Activated CD4-positive, alpha-beta T cell treated with anti-CD3 and anti-CD28 coated beads for 48 hours (primary cell): ENCODE data around the gene TAF1.
"Not testable (repeated sequence)": the region's sequence is repeated elsewhere in the genome, so short reads cannot be mapped to it uniquely, and the experiment has no call there.

ENCODE experiments used
- DNase-seq: peaks from one replicate; pipeline ENCODE4 v3.0.0-alpha.2; 2020

Gene TAF1, protein sequence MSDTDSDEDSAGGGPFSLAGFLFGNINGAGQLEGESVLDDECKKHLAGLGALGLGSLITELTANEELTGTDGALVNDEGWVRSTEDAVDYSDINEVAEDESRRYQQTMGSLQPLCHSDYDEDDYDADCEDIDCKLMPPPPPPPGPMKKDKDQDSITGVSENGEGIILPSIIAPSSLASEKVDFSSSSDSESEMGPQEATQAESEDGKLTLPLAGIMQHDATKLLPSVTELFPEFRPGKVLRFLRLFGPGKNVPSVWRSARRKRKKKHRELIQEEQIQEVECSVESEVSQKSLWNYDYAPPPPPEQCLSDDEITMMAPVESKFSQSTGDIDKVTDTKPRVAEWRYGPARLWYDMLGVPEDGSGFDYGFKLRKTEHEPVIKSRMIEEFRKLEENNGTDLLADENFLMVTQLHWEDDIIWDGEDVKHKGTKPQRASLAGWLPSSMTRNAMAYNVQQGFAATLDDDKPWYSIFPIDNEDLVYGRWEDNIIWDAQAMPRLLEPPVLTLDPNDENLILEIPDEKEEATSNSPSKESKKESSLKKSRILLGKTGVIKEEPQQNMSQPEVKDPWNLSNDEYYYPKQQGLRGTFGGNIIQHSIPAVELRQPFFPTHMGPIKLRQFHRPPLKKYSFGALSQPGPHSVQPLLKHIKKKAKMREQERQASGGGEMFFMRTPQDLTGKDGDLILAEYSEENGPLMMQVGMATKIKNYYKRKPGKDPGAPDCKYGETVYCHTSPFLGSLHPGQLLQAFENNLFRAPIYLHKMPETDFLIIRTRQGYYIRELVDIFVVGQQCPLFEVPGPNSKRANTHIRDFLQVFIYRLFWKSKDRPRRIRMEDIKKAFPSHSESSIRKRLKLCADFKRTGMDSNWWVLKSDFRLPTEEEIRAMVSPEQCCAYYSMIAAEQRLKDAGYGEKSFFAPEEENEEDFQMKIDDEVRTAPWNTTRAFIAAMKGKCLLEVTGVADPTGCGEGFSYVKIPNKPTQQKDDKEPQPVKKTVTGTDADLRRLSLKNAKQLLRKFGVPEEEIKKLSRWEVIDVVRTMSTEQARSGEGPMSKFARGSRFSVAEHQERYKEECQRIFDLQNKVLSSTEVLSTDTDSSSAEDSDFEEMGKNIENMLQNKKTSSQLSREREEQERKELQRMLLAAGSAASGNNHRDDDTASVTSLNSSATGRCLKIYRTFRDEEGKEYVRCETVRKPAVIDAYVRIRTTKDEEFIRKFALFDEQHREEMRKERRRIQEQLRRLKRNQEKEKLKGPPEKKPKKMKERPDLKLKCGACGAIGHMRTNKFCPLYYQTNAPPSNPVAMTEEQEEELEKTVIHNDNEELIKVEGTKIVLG (N-terminal part only)

DNA sequence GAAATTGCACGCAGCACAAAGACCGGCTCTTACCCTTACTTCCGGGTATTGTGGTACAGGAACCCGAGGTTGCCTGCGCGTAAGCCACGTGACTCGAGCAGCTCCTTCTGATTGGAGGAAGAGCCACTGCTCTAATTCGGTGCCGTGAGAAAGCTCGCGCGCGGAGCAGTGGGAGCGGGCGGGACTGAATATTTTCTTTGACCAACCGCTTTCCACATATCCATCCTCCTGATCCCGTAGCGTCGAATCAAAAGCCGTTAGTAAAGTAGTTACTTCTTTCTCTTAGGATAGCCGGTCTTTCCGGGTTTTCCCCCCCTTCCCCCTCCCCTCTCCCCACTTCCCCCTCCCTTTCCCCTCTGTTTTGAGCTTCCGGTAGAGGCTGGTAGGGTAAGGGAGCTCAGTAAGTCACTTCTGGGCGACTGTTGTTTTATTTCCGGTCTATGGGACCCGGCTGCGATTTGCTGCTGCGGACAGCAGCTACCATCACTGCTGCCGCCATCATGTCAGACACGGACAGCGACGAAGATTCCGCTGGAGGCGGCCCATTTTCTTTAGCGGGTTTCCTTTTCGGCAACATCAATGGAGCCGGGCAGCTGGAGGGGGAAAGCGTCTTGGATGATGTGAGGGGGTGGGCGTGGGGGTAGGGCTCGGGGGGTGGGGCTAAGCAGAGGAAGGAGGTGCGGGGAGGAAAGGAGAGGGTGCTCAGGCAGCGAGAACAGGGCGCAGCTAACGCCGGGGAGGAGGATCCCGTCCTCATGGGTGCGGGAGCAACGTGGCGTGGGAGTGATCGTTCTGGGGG lies at the start of gene TAF1:
Gene TAF1, plus strand, starts transcription at position 483 of the 799 bp plus-strand sequence. Its CDS starts 18 bp downstream, at position 501.
- DNase-seq, result peak; percentile 92

DNA sequence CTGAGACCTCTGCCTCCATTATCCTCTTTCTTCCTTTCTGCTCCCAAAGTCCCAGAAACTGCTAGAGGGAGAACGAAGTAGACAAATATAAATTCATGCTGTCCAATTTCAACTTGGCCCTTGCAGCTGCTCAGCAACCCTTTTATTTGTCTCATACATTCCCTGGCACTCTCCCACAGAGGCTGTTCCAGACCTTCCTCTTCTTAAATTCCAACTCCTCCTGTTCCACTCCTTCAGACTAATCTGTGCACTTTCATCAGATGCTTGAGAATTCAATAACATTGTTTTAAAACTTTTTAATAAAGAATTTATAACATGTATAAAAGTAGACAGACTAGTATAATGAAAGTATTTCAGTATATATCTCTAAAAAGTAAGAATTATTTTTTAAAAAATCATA lies 49.2 kb upstream of the TAF1 start:
- DNase-seq, result not testable (repeated sequence)

DNA sequence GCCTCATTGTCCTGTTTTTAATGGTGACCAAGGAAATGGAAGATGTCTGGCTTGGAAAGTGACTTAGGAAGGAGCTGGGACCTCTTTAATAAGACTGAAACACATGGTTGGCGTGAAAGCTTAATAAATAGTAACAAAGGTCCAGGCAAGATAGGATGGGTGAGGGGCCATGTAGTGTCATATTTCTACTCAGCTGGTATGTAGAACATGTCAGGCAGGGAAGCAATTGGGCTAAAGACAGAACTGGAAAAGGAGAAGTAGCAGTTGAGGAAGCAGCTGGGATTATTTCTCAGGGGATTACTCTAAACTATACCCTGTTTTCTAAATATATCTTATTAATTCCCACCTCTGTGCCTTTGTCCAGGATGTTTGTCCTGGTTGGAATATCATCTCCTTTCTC lies 46.0 kb upstream of the TAF1 start:
- DNase-seq, result no peak

DNA sequence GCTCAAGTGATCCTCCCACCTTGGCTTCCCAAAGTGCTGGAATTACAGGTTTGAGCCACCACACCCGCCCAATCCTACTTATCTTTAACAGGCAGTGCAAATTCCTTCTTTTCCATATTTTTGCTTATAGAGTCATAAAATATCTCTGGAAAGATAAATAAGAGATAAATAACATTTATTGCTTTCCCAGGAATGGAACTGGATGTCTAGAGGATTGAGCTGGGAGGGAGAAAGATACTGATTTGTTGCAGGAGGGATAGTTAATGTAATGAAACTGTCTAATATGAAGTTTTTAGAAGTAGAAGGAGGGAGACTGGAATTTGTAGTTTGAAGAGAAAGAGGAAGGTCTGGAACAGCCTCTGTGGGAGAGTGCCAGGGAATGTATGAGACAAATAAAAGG lies 44.4 kb upstream of the TAF1 start:
- no peak for DNase-seq

DNA sequence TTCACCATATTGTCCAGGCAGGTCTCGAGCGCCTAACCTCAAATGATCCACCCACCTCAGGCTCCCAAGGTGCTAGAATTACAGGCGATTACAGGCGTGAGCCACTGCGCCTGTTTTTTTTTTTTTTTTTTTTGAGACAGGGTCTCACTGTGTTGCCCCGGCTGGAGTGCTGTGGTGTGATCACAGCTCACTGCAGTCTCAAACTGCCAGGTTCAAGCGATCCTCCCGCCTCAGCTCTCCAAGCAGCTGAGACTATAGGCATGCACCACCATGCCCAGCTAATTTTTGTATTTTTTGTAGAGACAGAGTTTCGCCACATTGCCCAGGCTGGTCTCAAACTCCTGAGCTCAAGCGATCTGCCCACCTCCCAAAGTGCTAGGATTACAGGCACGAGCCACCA lies 41.7 kb upstream of the TAF1 start:
- not testable (repeated sequence) for DNase-seq

DNA sequence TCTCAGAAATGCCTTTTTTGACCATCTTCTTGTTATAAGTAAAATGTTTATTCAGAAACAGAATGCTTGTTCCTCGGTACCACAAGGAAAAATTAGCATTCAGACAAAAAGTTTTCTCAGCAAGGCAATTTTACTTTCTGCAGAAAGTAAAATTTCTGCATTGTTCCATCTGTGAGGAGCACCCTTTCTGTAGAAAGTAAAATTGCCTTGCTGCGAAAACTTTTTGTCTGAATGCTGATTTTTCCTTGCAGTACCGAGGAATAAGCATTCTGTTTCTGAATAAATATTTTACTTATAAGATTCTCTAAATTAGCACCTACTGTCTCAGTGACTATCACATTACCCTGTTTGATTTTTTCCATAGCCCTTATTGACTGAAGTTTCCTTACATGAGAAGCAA lies 39.8 kb upstream of the TAF1 start:
- no peak for DNase-seq

DNA sequence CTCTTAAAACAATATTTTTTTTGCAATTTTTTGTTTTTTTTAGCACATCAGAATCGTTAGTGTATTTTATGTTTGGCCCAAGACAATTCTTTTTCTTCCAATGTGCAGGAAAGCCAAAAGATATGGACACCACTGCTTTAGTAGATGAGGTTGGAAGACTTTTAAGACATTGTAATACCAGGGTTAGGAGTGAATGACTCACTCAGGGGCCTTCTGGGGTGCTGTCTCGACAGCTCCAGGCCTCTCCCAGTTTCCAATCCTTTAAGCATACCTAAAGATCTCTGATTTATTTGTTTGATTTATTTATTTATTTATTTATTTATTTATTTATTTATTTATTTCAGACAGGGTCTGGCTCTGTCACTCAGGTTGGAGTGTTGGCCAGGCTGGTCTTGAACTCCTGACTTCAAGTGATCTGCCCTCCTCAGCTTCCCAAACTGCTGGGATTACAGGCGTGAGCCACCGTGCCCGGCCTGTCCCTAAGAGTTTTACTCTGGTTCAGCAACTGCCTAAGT lies 16.9 kb upstream of the TAF1 start:
- not testable (repeated sequence) for DNase-seq

DNA sequence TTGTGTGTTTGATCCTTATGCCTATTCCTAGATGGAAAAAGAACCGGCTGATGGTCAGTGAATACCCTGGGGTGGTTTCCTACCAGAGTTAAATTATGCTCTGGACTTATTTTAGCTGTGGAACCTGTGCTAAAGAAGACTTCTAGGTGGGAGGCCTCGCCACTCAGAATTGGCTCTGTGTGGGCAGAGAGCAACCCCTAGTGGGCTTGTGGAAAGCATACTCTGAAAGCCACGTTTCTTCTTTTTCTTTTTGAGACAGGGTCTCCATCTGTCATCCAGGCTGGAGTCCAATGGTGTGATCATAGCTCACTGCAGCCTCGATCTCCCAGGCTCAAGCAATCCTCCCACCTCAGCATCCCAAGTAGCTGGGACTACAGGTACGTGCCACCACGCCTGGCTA lies 16.3 kb upstream of the TAF1 start:
- DNase-seq, result not testable (repeated sequence)

DNA sequence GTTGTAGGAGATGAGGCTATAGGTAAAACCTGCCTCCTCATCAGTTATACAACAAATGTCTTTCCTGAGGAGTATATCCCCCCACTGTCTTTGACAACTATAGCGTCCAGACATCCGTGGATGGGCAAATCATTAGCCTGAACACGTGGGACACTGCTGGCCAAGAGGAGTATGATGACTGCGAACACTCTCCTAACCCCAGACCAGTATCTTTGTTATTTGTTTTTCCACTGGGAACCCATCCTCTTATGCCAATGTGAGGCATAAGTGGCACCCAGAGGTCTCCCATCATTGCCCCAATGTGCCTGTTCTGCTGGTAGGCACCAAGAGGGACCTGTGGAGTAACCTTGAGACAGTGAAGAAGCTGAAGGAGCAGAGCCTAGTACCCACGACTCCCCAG lies 13.7 kb upstream of the TAF1 start:
- DNase-seq, result not testable (repeated sequence)

DNA sequence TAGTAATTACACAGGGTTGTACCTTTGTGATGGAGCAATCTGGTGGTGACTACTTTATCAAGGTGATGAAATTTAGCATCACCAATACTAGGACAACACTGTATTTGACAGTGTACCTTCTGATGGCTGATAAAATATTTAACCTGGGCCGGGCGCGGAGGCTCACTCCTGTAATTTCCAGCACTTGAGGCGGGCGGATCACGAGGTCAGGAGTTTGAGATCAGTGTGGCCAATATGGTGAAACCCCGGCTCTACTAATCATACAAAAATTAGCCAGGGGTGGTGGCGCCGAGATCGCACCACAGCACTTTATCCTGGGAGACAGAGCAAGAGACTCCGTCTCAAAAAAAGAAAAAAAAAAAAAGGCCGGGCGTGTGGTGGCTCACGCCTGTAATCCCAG lies 1.9 kb upstream of the TAF1 start:
- no peak for DNase-seq

DNA sequence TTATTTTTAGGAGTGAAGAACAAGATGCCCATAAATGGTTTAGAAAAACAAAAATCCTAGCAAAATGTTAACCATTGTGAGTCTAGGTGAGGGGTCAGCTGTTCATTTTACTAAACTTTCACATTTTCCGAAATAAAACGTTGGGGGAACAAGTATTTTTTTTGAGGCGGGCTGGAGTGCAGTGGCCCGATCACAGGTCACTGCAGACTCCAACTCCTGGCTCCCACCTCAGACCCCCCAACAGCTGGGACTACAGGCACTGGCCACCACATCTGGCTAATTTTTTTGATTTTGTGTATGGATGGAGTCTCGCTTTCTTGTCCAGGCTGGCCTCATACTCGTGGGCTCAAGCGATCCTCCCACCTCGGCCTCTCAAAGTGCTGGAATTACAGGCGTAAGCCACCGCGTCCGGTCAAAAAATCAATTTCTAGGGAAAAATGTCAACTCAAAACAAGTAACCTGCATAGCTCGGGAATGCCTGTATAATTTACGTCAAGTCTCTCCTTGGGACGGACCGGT lies 742 bp upstream of the TAF1 start:
- DNase-seq, result no peak

DNA sequence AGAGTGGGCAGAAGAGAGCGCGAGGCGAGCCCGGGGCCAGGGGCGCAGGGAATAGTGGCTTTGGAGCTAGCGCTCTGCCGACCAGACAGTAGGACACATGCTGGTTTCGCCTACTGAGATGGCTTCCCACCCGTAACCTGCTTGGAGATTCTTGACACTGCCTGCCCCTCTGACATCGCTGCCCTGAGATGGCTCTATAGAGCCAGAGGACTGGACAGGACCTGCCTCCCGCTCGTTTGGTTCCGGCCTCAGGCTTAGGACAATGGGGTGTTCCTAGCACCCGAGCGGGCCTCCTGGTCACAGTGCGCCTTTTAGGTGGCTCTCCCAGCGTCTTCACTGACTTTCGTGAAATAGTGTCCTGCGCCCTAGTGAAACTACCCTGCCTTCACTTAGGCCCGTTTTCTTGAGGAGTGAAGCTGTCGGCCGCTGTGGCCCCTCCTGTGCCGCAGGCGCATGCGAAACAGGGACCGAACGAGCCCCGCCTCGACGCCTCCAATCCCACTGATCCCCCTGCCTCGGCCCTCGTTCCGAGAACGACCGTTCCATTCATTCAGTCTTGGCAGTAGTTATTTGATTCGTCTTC lies 608 bp downstream of the TAF1 start:
- peak; percentile 43 for DNase-seq

DNA sequence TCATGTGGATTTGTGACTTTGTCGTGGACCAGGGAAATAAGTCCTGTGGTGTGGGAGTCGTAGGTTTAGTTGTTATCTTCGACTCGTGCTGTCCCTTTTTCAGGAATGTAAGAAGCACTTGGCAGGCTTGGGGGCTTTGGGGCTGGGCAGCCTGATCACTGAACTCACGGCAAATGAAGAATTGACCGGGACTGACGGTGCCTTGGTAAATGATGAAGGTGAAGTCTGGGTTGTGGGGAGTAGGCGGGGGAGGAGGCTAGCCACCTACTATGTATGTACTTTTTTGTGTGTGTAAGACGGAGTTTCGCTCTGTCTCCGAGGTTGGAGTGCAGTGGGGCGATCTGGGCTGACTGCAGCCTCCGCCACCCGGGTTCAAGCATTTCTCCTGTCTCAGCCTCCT lies 1.2 kb downstream of the TAF1 start:
- peak; percentile 20 for DNase-seq

DNA sequence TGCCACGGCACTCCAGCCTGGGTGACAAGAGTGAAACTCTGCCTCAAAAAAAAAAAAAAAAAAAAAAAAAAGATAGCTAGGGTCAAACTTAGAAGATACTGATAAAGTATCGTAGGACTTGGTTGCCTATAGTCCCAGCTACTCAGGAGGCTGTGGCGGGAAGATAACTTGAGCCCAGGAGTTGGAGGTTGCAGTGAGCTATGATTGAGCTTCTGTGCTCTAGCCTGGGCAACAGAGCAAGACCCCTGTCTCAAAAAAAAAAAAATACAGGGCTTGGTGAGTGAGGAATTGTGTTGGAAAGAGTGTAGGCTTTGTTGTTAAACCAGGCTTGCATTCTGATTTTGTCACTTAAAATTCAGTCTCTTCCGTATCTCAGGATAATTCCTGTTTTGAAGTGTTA lies 6.2 kb downstream of the TAF1 start:
- DNase-seq, result no peak

DNA sequence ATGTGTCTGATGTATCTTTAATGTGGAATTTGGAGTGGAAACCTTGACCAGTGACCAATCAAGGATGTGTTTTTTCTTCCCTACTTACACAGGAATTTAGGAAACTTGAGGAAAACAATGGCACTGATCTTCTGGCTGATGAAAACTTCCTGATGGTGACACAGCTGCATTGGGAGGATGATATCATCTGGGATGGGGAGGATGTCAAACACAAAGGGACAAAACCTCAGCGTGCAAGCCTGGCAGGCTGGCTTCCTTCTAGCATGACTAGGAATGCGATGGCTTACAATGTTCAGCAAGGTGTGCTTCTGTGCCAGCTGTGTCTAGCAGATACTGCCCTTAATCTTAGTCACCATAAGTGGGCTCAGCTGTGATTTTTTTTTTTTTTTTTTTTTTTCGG lies 12.6 kb downstream of the TAF1 start:
- DNase-seq, result no peak

DNA sequence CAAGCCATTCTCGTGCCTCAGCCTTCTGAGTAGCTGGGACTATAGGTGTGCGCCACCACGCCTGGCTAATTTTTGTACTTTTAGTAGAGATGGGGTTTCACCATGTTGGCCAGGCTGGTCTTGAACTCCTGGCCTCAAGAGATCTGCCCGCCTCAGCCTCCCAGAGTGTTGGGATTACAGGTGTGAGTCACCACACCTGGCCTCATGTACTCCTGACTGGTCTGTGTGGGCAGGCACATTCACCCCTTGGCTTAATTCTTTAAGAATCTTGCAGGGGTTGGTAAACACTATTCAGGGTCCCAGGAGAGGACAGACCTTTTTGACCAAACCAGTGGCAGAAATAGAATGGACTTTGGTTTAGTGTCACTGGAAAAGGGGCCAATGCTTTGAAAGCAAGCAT lies 25.6 kb downstream of the TAF1 start:
- not testable (repeated sequence) for DNase-seq

DNA sequence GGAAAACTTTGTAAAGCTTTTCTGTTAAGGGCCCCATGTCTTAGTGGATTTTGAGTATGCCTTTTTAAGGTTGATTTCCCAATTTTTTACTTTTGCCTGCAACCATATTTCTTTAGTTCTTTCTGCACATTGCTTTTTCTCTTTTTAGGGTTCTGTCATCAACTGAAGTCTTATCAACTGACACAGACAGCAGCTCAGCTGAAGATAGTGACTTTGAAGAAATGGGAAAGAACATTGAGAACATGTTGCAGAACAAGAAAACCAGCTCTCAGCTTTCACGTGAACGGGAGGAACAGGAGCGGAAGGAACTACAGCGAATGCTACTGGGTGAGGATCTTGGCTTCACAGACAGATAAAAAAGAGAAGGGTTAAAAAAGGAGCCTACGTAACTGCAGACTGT lies 27.8 kb downstream of the TAF1 start:
- no peak for DNase-seq

DNA sequence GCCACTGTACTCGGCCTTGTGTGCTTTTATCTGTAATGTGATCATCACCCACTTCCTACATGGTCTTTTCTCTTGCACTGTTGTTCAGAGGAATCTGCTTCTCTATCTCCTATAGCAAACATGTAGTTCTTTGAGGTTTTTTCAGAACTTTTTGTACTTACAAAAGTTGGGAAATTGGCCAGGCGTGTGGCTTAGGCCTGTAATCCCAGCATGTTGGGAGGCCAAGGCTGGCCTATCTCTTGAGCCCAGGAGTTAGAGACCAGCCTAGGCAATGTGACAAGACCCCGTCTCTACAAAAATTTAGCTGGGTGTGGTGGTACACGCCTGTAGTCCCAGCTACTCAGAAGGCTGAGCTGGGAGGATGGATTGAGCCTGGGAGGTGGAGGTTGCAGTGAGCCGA lies 30.4 kb downstream of the TAF1 start:
- no peak for DNase-seq

DNA sequence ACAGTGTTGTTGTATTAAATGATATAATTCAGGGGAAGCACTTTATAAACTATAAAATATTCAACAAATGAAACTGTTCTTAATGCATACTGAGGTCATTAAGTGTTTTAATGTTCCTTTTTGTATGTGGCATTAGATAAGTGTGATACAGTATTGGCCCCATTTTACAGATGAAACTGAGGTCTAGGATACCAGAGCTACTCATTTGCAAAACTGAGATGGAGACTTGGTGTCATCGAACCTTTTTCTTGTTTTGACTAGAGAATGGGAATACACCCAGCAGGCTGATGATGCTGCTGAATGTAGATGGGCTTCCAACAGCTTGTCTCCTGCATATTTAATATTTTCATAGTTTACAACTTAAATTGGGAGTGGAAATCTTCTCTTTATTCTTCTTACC lies 34.6 kb downstream of the TAF1 start:
- no peak for DNase-seq

DNA sequence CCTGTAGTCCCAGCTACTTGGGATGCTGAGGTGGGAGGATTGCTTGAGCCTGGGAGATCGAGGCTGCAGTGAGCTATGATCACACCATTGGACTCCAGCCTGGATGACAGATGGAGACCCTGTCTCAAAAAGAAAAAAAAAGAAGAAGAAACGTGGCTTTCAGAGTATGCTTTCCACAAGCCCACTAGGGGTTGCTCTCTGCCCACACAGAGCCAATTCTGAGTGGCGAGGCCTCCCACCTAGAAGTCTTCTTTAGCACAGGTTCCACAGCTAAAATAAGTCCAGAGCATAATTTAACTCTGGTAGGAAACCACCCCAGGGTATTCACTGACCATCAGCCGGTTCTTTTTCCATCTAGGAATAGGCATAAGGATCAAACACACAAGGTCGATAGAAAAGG lies 50.1 kb downstream of the TAF1 start:
- not testable (repeated sequence) for DNase-seq

DNA sequence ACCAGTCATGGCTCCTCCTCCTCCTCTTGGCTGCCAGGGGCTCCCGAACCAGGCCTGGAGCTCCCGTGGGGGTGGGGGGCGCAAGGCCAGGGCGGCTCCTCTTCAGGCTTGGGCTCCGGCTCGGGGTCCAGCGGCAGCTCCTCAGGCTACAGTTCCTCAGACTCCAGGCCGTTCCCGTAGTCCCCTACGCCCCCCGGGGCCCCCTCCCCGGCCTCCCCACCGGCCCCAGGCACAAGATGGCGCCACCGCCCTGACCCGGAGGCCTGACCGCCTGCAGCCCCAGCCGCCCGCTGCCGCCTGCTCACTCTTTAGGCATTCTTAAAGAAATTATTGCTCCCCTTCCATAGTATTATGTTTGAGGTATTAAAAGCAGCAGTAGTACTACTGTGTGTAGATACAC lies 54.5 kb downstream of the TAF1 start:
- DNase-seq, result no peak
